Stomach (tissue), 4 donors: ENCODE measurements around the gene NCKAP5.

Experiments
- CTCF ChIP-seq, 7 experiments: fragments of 450-650 bp in 4 of 7; fragments of 200-600 bp in 3 of 7; sonication (generic) in 3 of 7; IDR thresholded peaks; one replicate each; pipeline ENCODE4 v1.5.1; 2016 to 2019; ENCODE audit warnings: antibody characterized with exemption in 7 of 7, control low read depth in 2 of 7, mild to moderate bottlenecking in 1 of 7
- POLR2A ChIP-seq, 4 donors: fragments of 450-650 bp; IDR thresholded peaks; one replicate each; pipeline ENCODE4 v1.6.1; 2016; ENCODE audit warnings: antibody characterized with exemption in 4 of 4, control low read depth in 2 of 4, mild to moderate bottlenecking in 1 of 4, moderate library complexity in 1 of 4

GRCh38 chr2:132697556-132698205 is 870.6 kb downstream of the NCKAP5 start:
- no peak for TF ChIP-seq CTCF (IDR thresholded peaks at IDR 0.05)
- TF ChIP-seq POLR2A (IDR thresholded peaks at IDR 0.05), result no peak
